NB4 (cell line): ENCODE measurements around the gene BEST2.

Experiments used
- MYC ChIP-seq: IDR thresholded peaks from 2 replicates; pipeline ENCODE4 v1.6.1; 2011; ENCODE audit warnings: low read depth, low read length
- TF ChIP-seq, protein P1 (sequence below): IDR thresholded peaks from one replicate; pipeline ENCODE4 v1.5.1; 2012; ENCODE audit warnings: low read depth, low read length

DNA sequence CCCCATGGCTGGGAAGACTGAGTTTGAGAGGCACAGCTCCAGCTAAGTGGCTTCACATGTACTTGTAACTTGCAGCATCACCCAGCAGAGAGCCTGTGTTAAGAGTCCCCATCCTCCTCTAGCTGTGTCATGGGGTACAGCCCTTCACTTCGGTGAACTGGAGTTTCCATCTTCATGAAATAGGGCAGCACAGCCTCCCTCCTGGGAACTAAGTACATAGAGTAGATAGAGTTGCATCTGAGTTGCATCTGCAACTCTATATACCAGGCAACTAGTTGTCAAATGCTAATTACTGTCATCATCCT is 48.8 kb downstream of the BEST2 start:
- TF ChIP-seq, protein P1, sequence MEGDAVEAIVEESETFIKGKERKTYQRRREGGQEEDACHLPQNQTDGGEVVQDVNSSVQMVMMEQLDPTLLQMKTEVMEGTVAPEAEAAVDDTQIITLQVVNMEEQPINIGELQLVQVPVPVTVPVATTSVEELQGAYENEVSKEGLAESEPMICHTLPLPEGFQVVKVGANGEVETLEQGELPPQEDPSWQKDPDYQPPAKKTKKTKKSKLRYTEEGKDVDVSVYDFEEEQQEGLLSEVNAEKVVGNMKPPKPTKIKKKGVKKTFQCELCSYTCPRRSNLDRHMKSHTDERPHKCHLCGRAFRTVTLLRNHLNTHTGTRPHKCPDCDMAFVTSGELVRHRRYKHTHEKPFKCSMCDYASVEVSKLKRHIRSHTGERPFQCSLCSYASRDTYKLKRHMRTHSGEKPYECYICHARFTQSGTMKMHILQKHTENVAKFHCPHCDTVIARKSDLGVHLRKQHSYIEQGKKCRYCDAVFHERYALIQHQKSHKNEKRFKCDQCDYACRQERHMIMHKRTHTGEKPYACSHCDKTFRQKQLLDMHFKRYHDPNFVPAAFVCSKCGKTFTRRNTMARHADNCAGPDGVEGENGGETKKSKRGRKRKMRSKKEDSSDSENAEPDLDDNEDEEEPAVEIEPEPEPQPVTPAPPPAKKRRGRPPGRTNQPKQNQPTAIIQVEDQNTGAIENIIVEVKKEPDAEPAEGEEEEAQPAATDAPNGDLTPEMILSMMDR = no peak
- TF ChIP-seq MYC = no peak
